ENCODE data around the gene AKAP9. TPM values are rescaled to one million over a fixed set of nuclear protein-coding genes. Genes with fewer than 3 reads are reported as not detected.
"Not testable (repeated sequence)": the region's sequence is repeated elsewhere in the genome, so short reads cannot be mapped to it uniquely, and the experiment has no call there.

Gene AKAP9
- total RNA-seq, 2 experiments from 2014 or later = 20.0 to 26.2 TPM

- no peaks in the 10 kb centered on the region for H3K27me3 Mint-ChIP-seq (ENCODE audit: low read depth)
- DNase-seq = no peak
- intact Hi-C loops (cut with micrococcal nuclease) = loop anchor here (5.0 to 10.0 kb wide), 2 partner anchors 371 to 812 kb away; partner anchors contain the start of genes FZD1 and GATAD1
- H3K36me3 Mint-ChIP-seq (ENCODE audit: low read depth) = peaks cover 21% of the 10 kb centered on the region
- H3K4me3 Mint-ChIP-seq = no peak overlapping the region
- H3K27ac Mint-ChIP-seq = no peak overlapping the region
- CTCF ChIA-PET = no interaction called here
- H3K4me1 Mint-ChIP-seq (ENCODE audit: low read depth) = no peaks in the 10 kb centered on the region
- H3K9me3 Mint-ChIP-seq = no peaks in the 10 kb centered on the region
Measured at GRCh38 chr7:92076509-92076908, 135.8 kb downstream of the AKAP9 start.

- DNase-seq; CTCF ChIA-PET; intact Hi-C loops (cut with micrococcal nuclease); H3K27me3 Mint-ChIP-seq (ENCODE audit: low read depth); H3K9me3 Mint-ChIP-seq; H3K27ac Mint-ChIP-seq; H3K4me1 Mint-ChIP-seq (ENCODE audit: low read depth); H3K4me3 Mint-ChIP-seq: not testable (repeated sequence)
- H3K36me3 Mint-ChIP-seq (ENCODE audit: low read depth) = peaks cover 31% of the 10 kb centered on the region
Measured at GRCh38 chr7:92083922-92084321, 143.3 kb downstream of the AKAP9 start.

GRCh38 chr7:92088266-92088665 is 147.6 kb downstream of the AKAP9 start:
- Mint-ChIP-seq H3K4me1 (ENCODE audit: low read depth) (no peaks in the 10 kb centered on the region), H3K9me3 (peaks cover 2% of the 10 kb centered on the region), H3K4me3 (no peak overlapping the region), H3K27ac (no peak overlapping the region), H3K36me3 (ENCODE audit: low read depth) (peaks cover 30% of the 10 kb centered on the region), H3K27me3 (ENCODE audit: low read depth) (no peaks in the 10 kb centered on the region)
- CTCF ChIA-PET = no interaction called here
- intact Hi-C loops (cut with micrococcal nuclease) = no loop called here
- DNase-seq = no peak

GRCh38 chr7:92092210-92092609 is 151.5 kb downstream of the AKAP9 start:
- H3K4me3 Mint-ChIP-seq = no peak overlapping the region
- CTCF ChIA-PET = interaction anchor here (1.0 kb wide), 1 partner anchor 24 kb away, joined by 3 read pairs; no protein-coding TSS in a partner anchor
- H3K27ac Mint-ChIP-seq = no peak overlapping the region
- H3K36me3 Mint-ChIP-seq (ENCODE audit: low read depth) = peaks cover 16% of the 10 kb centered on the region
- intact Hi-C loops (cut with micrococcal nuclease) = no loop called here
- no peaks in the 10 kb centered on the region for H3K4me1 Mint-ChIP-seq (ENCODE audit: low read depth)
- no peaks in the 10 kb centered on the region for H3K9me3 Mint-ChIP-seq
- DNase-seq = no peak
- no peaks in the 10 kb centered on the region for H3K27me3 Mint-ChIP-seq (ENCODE audit: low read depth)

- H3K9me3 Mint-ChIP-seq = no peaks in the 10 kb centered on the region
- DNase-seq = no peak
- no peak overlapping the region for H3K27ac Mint-ChIP-seq
- intact Hi-C loops (cut with micrococcal nuclease) = no loop called here
- no peak overlapping the region for H3K4me3 Mint-ChIP-seq
- H3K27me3 Mint-ChIP-seq (ENCODE audit: low read depth) = no peaks in the 10 kb centered on the region
- peaks cover 15% of the 10 kb centered on the region for H3K36me3 Mint-ChIP-seq (ENCODE audit: low read depth)
- CTCF ChIA-PET = no interaction called here
- H3K4me1 Mint-ChIP-seq (ENCODE audit: low read depth) = no peaks in the 10 kb centered on the region
Measured at GRCh38 chr7:92095380-92095779, 154.7 kb downstream of the AKAP9 start.

GRCh38 chr7:92100534-92100933 is 159.9 kb downstream of the AKAP9 start:
- no peak overlapping the region for H3K4me3 Mint-ChIP-seq
- H3K27ac Mint-ChIP-seq = no peak overlapping the region

GRCh38 chr7:92102862-92103261 is 162.2 kb downstream of the AKAP9 start:
- H3K4me1 Mint-ChIP-seq (ENCODE audit: low read depth); DNase-seq; CTCF ChIA-PET; H3K4me3 Mint-ChIP-seq; H3K27ac Mint-ChIP-seq; intact Hi-C loops (cut with micrococcal nuclease); H3K36me3 Mint-ChIP-seq (ENCODE audit: low read depth); H3K9me3 Mint-ChIP-seq; H3K27me3 Mint-ChIP-seq (ENCODE audit: low read depth): not testable (repeated sequence)

More at GRCh38 chr7:92100534-92100933, 159.9 kb downstream of the AKAP9 start:
- DNase-seq = no peak
- Mint-ChIP-seq H3K36me3 (ENCODE audit: low read depth) (peaks cover 10% of the 10 kb centered on the region), H3K9me3 (no peaks in the 10 kb centered on the region), H3K4me1 (ENCODE audit: low read depth) (no peaks in the 10 kb centered on the region), H3K27me3 (ENCODE audit: low read depth) (no peaks in the 10 kb centered on the region)
- CTCF ChIA-PET = interaction anchor here (0.6 kb wide), 1 partner anchor 8 kb away, joined by 3 read pairs; no protein-coding TSS in a partner anchor
- intact Hi-C loops (cut with micrococcal nuclease) = no loop called here

GRCh38 chr7:92108821-92109220 is 168.2 kb downstream of the AKAP9 start:
- Mint-ChIP-seq H3K4me1 (ENCODE audit: low read depth) (no peaks in the 10 kb centered on the region), H3K27ac (no peak overlapping the region), H3K4me3 (no peak overlapping the region), H3K9me3 (no peaks in the 10 kb centered on the region), H3K36me3 (ENCODE audit: low read depth) (peaks cover 2% of the 10 kb centered on the region), H3K27me3 (ENCODE audit: low read depth) (no peaks in the 10 kb centered on the region)
- DNase-seq = no peak
- intact Hi-C loops (cut with micrococcal nuclease) = no loop called here
- CTCF ChIA-PET = interaction anchor here (0.7 to 1.4 kb wide), 3 partner anchors 8 to 26 kb away, joined by 3 read pairs; partner anchors contain the start of gene CYP51A1

- intact Hi-C loops (cut with micrococcal nuclease) = no loop called here
- H3K4me3 Mint-ChIP-seq = no peak overlapping the region
- H3K4me1 Mint-ChIP-seq (ENCODE audit: low read depth) = no peaks in the 10 kb centered on the region
- H3K36me3 Mint-ChIP-seq (ENCODE audit: low read depth) = peaks cover 10% of the 10 kb centered on the region
- CTCF ChIA-PET = no interaction called here
- H3K9me3 Mint-ChIP-seq = no peaks in the 10 kb centered on the region
- H3K27me3 Mint-ChIP-seq (ENCODE audit: low read depth) = no peaks in the 10 kb centered on the region
- DNase-seq = no peak
- no peak overlapping the region for H3K27ac Mint-ChIP-seq
Measured at GRCh38 chr7:92110857-92111256, 170.2 kb downstream of the AKAP9 start.

GRCh38 chr7:92115821-92116220 is 175.2 kb downstream of the AKAP9 start:
- DNase-seq = no peak
- Mint-ChIP-seq H3K36me3 (ENCODE audit: low read depth) (peaks cover 31% of the 10 kb centered on the region), H3K9me3 (no peaks in the 10 kb centered on the region), H3K27me3 (ENCODE audit: low read depth) (no peaks in the 10 kb centered on the region), H3K27ac (no peak overlapping the region), H3K4me1 (ENCODE audit: low read depth) (peaks cover 4% of the 10 kb centered on the region), H3K4me3 (no peak overlapping the region)
- intact Hi-C loops (cut with micrococcal nuclease) = no loop called here
- CTCF ChIA-PET = no interaction called here

- H3K4me3 Mint-ChIP-seq = no peak overlapping the region
- no peak overlapping the region for H3K27ac Mint-ChIP-seq
- no peaks in the 10 kb centered on the region for H3K27me3 Mint-ChIP-seq (ENCODE audit: low read depth)
- CTCF ChIA-PET = interaction anchor here (0.6 kb wide), 1 partner anchor 240 kb away, joined by 3 read pairs; no protein-coding TSS in a partner anchor
- intact Hi-C loops (cut with micrococcal nuclease) = no loop called here
- no peaks in the 10 kb centered on the region for H3K9me3 Mint-ChIP-seq
- DNase-seq = no peak
- H3K36me3 Mint-ChIP-seq (ENCODE audit: low read depth) = peaks cover 41% of the 10 kb centered on the region
- H3K4me1 Mint-ChIP-seq (ENCODE audit: low read depth) = peaks cover 10% of the 10 kb centered on the region
Measured at GRCh38 chr7:92116949-92117348, 176.3 kb downstream of the AKAP9 start.

GRCh38 chr7:92119213-92119759 is 178.6 kb downstream of the AKAP9 start:
- CTCF ChIA-PET = interaction anchor here (1.0 kb wide), 1 partner anchor 58 kb away, joined by 3 read pairs; no protein-coding TSS in a partner anchor
- peaks cover 57% of the 10 kb centered on the region for H3K36me3 Mint-ChIP-seq (ENCODE audit: low read depth)

GRCh38 chr7:92121681-92122080 is 181.0 kb downstream of the AKAP9 start:
- intact Hi-C loops (cut with micrococcal nuclease) = no loop called here
- CTCF ChIA-PET = no interaction called here
- Mint-ChIP-seq H3K27me3 (ENCODE audit: low read depth) (no peaks in the 10 kb centered on the region), H3K9me3 (no peaks in the 10 kb centered on the region), H3K4me1 (ENCODE audit: low read depth) (peaks cover 19% of the 10 kb centered on the region), H3K27ac (no peak overlapping the region), H3K36me3 (ENCODE audit: low read depth) (peaks cover 57% of the 10 kb centered on the region), H3K4me3 (no peak overlapping the region)
- no peak for DNase-seq

More at GRCh38 chr7:92119213-92119759, 178.6 kb downstream of the AKAP9 start:
- H3K4me1 Mint-ChIP-seq (ENCODE audit: low read depth) = peaks cover 17% of the 10 kb centered on the region
- no peaks in the 10 kb centered on the region for H3K27me3 Mint-ChIP-seq (ENCODE audit: low read depth)
- intact Hi-C loops (cut with micrococcal nuclease) = no loop called here
- H3K27ac Mint-ChIP-seq = no peak overlapping the region
- no peak overlapping the region for H3K4me3 Mint-ChIP-seq
- H3K9me3 Mint-ChIP-seq = no peaks in the 10 kb centered on the region
- no peak for DNase-seq
